Testis (tissue), 3 donors: ENCODE results near the gene GRIP1. TPM values are rescaled to one million over a fixed set of nuclear protein-coding genes. Genes with fewer than 3 reads are reported as not detected.

Experiments
- DNase-seq: peaks from one replicate; pipeline ENCODE4 v3.0.0-alpha.2; 2019
- H3K27ac ChIP-seq, 2 donors: fragments of 200-600 bp; sonication (generic); one replicate each; pipeline ENCODE4 v1.5.1; 2019
- H3K27me3 ChIP-seq: fragments of 200-600 bp; sonication (generic); one replicate; pipeline ENCODE4 v1.5.1; 2019
- H3K36me3 ChIP-seq: fragments of 200-600 bp; sonication (generic); one replicate; pipeline ENCODE4 v1.5.1; 2017; ENCODE audit warnings: low read depth; ENCODE audit errors: missing control alignments
- H3K4me1 ChIP-seq: fragments of 200-600 bp; sonication (generic); one replicate; pipeline ENCODE4 v1.5.1; 2019
- H3K4me3 ChIP-seq, 2 donors: fragments of 200-600 bp; sonication (generic); one replicate each; pipeline ENCODE4 v1.5.1; 2017 to 2019
- H3K9me3 ChIP-seq: fragments of 200-600 bp; sonication (generic); one replicate; pipeline ENCODE4 v1.5.1; 2017
- POLR2A ChIP-seq: fragments of 450-650 bp; IDR thresholded peaks from one replicate; pipeline ENCODE4 v1.6.1; 2017; ENCODE audit warnings: antibody characterized with exemption, mild to moderate bottlenecking, moderate library complexity
- WGBS, 2 donors: methylation state at CpG; one replicate each; pipeline ENCODE4 v1.1.5; 2018; 5-methylcytosine and 5-hydroxymethylcytosine counted together
- intact Hi-C: fragments of 100-400 bp; cut with DNase I; formaldehyde crosslinking; loops from one replicate; pipeline ENCODE4 v1.15.1; 2023; ENCODE audit warnings: low total_unique reads
- polyA plus RNA-seq: library from polyadenylated mRNA; stranded (reverse); fragments of 350-450 nt; fragmentation: Illumina TruSeq; extraction: RNeasy Lipid Tissue Mini Kit (QIAGEN cat#74804); gene quantifications from one replicate; pipeline ENCODE4 v1.2.3, GENCODE V29; 2014; ENCODE audit warnings: low read depth, low replicate concordance; ENCODE audit not compliant: insufficient read depth
- total RNA-seq, 2 donors: library from RNA; depleted of rRNA; stranded (reverse); fragments of >200 nt; gene quantifications; one replicate each; pipeline ENCODE4 v1.2.3, GENCODE V29; 2016
- TF ChIP-seq, protein P1 (sequence below), 3 experiments: fragments of 450-650 bp in 2 of 3; fragments of 200-600 bp in 1 of 3; sonication (generic) in 1 of 3; IDR thresholded peaks; one replicate each; pipeline ENCODE4 v1.5.1; 2016 to 2019; ENCODE audit warnings: antibody characterized with exemption in 3 of 3, mild to moderate bottlenecking in 2 of 3, moderate library complexity in 1 of 3

GRIP1 gene
- total and polyA plus RNA-seq, 3 donors from 2014 or later = 12.0 to 14.0 (median 12.9) TPM

DNA sequence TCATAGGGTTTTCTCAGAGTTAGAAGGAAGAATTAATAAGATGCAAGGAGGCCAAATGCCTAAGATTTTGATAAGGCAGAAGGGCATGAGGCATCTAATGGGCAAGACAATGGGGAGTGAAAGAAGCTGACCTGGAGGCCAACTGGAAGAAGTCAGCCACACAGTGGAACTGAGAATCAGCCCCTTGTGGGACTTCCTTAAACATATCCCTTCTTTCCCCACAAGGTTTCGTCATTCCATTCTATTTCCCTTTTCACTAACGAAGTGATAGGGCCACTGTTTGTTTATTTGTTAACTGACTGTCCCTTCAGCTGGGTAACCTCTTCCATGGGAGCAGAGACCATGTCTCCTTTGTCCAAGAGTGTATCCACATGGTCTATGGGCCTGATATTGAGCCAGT is 290.4 kb downstream of the GRIP1 start:
- intact Hi-C loops = no loop called here
- H3K36me3 ChIP-seq = no peaks in the 10 kb centered on the region
- DNase-seq = no peak
- H3K9me3 ChIP-seq = no peaks in the 10 kb centered on the region
- no peak overlapping the region for H3K27ac ChIP-seq
- H3K4me3 ChIP-seq = no peak overlapping the region
- no peak for TF ChIP-seq POLR2A
- TF ChIP-seq, protein P1, sequence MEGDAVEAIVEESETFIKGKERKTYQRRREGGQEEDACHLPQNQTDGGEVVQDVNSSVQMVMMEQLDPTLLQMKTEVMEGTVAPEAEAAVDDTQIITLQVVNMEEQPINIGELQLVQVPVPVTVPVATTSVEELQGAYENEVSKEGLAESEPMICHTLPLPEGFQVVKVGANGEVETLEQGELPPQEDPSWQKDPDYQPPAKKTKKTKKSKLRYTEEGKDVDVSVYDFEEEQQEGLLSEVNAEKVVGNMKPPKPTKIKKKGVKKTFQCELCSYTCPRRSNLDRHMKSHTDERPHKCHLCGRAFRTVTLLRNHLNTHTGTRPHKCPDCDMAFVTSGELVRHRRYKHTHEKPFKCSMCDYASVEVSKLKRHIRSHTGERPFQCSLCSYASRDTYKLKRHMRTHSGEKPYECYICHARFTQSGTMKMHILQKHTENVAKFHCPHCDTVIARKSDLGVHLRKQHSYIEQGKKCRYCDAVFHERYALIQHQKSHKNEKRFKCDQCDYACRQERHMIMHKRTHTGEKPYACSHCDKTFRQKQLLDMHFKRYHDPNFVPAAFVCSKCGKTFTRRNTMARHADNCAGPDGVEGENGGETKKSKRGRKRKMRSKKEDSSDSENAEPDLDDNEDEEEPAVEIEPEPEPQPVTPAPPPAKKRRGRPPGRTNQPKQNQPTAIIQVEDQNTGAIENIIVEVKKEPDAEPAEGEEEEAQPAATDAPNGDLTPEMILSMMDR (IDR thresholded peaks at IDR 0.05) = no peak
- H3K27me3 ChIP-seq = no peaks in the 10 kb centered on the region
- H3K4me1 ChIP-seq = no peaks in the 10 kb centered on the region
- WGBS, 2 donors = 78 to 80% methylated on average over 2 of the region's 2 CpGs

DNA sequence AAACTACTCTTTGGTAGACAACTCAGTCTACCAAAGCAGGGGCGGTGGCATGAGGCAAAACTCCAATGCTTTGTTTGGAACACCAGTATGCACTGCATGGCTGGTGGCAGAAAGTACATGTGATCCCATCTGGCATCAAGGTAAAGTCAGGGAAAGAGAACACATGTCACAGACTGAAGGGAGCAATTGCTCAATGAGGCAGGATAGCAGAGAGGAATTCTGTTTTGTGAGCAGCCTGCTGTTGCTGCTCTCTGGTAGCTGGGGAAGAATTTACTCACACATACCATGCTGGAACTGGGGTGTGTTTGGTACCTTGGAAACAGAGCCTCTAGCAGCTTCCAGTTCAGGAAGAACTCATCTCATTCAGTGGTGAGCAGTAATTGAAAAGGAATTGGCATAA is 291.8 kb downstream of the GRIP1 start:
- H3K27ac ChIP-seq = no peak overlapping the region
- H3K27me3 ChIP-seq = no peaks in the 10 kb centered on the region
- 95 to 100% methylated on average over 1 of the region's 1 CpG for WGBS, 2 donors
- no peaks in the 10 kb centered on the region for H3K36me3 ChIP-seq
- TF ChIP-seq, protein P1 (IDR thresholded peaks at IDR 0.05) = no peak
- no peak for TF ChIP-seq POLR2A
- no peaks in the 10 kb centered on the region for H3K9me3 ChIP-seq
- intact Hi-C loops = no loop called here
- no peaks in the 10 kb centered on the region for H3K4me1 ChIP-seq
- no peak overlapping the region for H3K4me3 ChIP-seq
- DNase-seq = no peak

DNA sequence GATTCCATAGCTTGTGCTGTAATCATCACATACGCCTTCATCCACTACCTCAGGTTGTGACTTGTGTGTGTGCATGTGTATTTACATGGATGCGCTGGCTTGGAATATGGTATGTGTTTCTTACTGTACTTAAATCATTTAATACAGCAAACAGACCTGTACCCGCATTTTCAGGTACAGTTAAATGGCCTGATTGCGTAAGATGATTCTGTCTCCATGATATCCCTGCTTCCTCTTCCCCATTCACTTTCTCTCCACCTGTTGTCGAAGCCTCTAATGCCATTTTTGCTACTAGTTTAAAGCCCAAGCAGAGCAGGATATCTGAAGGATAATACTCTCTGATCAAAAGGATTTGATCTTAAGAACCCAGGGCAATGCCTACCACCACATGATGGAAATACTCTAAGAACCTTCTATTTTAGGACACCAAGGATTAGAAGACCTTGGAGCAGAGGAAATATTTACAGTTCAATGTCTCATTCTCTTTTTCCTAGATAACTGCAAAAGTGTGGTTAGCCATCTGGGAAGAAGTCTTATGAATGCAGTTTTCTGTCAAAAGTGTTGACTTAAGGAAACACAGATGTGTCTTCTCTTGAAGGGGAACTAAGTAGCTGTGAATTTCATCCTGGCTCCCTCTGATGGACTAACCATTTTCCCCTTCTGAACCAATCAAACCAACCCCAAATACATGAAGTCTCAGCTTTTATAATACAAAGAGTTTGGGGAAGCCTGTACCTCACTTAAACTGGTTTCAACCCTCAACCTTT is 297.9 kb downstream of the GRIP1 start:
- WGBS, 2 donors = 94 to 98% methylated on average over 5 of the region's 5 CpGs
- Histone ChIP-seq H3K4me3 (no peak overlapping the region), H3K9me3 (no peaks in the 10 kb centered on the region), H3K27ac (no peak overlapping the region), H3K4me1 (no peaks in the 10 kb centered on the region), H3K27me3 (no peaks in the 10 kb centered on the region), H3K36me3 (no peaks in the 10 kb centered on the region)
- intact Hi-C loops = no loop called here
- DNase-seq = no peak
- no peak for TF ChIP-seq POLR2A
- TF ChIP-seq, protein P1 (IDR thresholded peaks at IDR 0.05) = no peak

DNA sequence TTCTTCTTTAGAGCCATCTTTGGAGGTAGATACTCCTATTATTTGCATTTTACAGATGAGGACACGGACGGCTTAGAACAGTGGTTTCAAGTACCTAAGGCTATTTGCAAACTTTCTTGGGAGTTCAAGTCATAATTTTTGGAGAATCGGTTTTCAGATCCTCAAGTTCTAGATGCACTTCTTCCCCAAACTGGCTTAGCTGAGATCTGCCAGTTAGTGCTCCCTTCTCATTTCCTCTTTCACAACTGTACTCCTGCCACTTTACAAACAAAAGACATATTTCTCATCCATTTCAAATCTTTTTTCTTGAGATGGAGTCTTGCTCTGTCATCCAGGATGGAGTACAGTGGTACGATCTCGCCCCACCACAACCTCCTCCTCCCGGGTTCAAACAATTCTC is 299.3 kb downstream of the GRIP1 start:
- H3K4me3 ChIP-seq = no peak overlapping the region
- 86 to 88% methylated on average over 6 of the region's 6 CpGs for WGBS, 2 donors
- no peaks in the 10 kb centered on the region for H3K9me3 ChIP-seq
- no peak for DNase-seq
- TF ChIP-seq, protein P1 (IDR thresholded peaks at IDR 0.05) = no peak
- no peak for TF ChIP-seq POLR2A
- H3K4me1 ChIP-seq = no peaks in the 10 kb centered on the region
- H3K27ac ChIP-seq = no peak overlapping the region
- H3K36me3 ChIP-seq = no peaks in the 10 kb centered on the region
- intact Hi-C loops = no loop called here
- H3K27me3 ChIP-seq = no peaks in the 10 kb centered on the region

DNA sequence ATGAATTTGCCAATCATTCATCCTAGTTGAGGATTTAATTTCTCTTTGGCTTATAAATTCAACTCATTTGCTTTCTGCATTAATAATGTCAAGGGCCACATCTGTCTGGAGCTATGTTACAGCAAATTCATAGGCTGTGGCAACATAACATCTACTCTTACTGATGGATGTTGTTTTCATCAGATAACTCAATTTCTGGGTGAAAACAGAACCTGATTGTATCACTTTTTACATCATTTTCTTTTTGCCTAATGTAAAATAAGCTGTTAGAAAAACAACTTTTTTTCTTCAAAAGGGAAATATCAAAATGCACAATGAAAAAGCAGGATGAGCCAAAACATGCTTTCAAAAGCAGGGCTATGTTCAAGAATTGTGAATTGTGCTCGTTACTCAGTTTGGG is 303.3 kb downstream of the GRIP1 start:
- H3K27me3 ChIP-seq = no peaks in the 10 kb centered on the region
- H3K36me3 ChIP-seq = no peaks in the 10 kb centered on the region
- intact Hi-C loops = no loop called here
- H3K4me3 ChIP-seq = no peak overlapping the region
- WGBS, 2 donors = 92 to 93% methylated on average over 1 of the region's 1 CpG
- no peaks in the 10 kb centered on the region for H3K9me3 ChIP-seq
- no peak for DNase-seq
- H3K4me1 ChIP-seq = no peaks in the 10 kb centered on the region
- H3K27ac ChIP-seq = no peak overlapping the region
- no peak for TF ChIP-seq POLR2A
- TF ChIP-seq, protein P1 (IDR thresholded peaks at IDR 0.05) = no peak
